ENCODE measurements around the gene SLC35F3. TPM values are rescaled to one million over a fixed set of nuclear protein-coding genes. Genes with fewer than 3 reads are reported as not detected.

SLC35F3 gene
- polyA plus RNA-seq, 1 donor (not counting 4 experiments of a cell fraction or from before 2014, with no cell fraction given): 13.8 TPM

DNA sequence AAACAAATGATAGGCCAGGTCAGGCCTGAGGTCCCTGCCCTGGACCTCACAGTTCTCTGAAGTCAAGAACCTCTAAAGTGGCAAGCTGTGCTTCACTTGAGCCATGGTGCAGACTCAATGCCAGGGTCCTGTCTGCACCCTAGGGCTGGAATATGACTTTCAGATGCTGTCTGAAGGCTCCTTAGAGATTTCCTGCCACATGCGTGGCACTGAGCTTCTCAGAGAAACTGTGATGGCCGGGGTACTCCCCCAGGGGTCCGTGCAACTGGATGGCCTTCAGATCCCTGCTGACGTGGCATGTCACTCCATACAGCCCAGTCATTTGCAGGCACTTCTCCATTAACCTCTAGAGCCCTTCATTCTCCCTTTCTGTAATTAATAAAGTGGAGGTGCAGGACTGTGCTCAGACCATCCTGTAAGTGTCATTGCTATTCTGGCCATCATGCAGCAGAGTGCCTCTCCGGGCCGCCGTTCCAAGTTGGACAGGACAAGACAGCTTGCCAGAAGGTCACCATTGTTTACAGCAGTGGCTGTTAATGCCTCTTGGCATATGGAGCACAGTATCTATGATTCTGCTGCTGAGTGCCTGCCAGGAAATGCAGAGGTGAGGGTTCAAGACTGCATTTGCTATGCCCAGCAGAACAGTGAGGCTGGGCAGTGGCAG is 263.7 kb downstream of the SLC35F3 start:
- no peak overlapping the region for H3K27ac ChIP-seq (ENCODE audit: control insufficient read depth, insufficient read depth, low read length)
- no peaks in the 10 kb centered on the region for H3K79me2 ChIP-seq (ENCODE audit: control insufficient read depth, insufficient read depth, low read length)
- no peaks in the 10 kb centered on the region for H3K4me1 ChIP-seq (ENCODE audit: control insufficient read depth, extremely low read depth, insufficient read depth, low read length)
- no peak overlapping the region for H3K4me3 ChIP-seq (ENCODE audit: control insufficient read depth in 2 of 3, extremely low read depth in 1 of 3, insufficient read depth in 2 of 3, low read depth in 1 of 3, low read length in 3 of 3)
- H2AFZ ChIP-seq (ENCODE audit: control insufficient read depth, low read length): no peak overlapping the region
- FAIRE-seq: no peak
- H3K9ac ChIP-seq (ENCODE audit: control insufficient read depth, extremely low read depth, insufficient read depth, low read length): no peak overlapping the region
- H4K20me1 ChIP-seq (ENCODE audit: control insufficient read depth, extremely low read depth, insufficient read depth, low read length): no peaks in the 10 kb centered on the region
- H3K9me3 ChIP-seq (ENCODE audit: control insufficient read depth, low read depth, low read length): no peaks in the 10 kb centered on the region
- no peak overlapping the region for H3K4me2 ChIP-seq (ENCODE audit: control insufficient read depth, extremely low read depth, insufficient read depth, low read depth, low read length)
- H3K36me3 ChIP-seq (ENCODE audit: control insufficient read depth in 2 of 2, extremely low read depth in 1 of 2, insufficient read depth in 2 of 2, low read length in 2 of 2): no peaks in the 10 kb centered on the region
- TF ChIP-seq EZH2 (IDR thresholded peaks at IDR 0.05; ENCODE audit: low read length): no peak
- TF ChIP-seq, protein P1, sequence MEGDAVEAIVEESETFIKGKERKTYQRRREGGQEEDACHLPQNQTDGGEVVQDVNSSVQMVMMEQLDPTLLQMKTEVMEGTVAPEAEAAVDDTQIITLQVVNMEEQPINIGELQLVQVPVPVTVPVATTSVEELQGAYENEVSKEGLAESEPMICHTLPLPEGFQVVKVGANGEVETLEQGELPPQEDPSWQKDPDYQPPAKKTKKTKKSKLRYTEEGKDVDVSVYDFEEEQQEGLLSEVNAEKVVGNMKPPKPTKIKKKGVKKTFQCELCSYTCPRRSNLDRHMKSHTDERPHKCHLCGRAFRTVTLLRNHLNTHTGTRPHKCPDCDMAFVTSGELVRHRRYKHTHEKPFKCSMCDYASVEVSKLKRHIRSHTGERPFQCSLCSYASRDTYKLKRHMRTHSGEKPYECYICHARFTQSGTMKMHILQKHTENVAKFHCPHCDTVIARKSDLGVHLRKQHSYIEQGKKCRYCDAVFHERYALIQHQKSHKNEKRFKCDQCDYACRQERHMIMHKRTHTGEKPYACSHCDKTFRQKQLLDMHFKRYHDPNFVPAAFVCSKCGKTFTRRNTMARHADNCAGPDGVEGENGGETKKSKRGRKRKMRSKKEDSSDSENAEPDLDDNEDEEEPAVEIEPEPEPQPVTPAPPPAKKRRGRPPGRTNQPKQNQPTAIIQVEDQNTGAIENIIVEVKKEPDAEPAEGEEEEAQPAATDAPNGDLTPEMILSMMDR (optimal IDR thresholded peaks at IDR 0.05 in 1 of 3, IDR thresholded peaks at IDR 0.05 in 1 of 3, conservative IDR thresholded peaks at IDR 0.05 in 1 of 3; ENCODE audit: extremely low read depth in 1 of 3, insufficient read depth in 2 of 3, low read length in 3 of 3): no peak
- no peaks in the 10 kb centered on the region for H3K9me1 ChIP-seq (ENCODE audit: control insufficient read depth, extremely low read depth, insufficient read depth, low read length)
- DNase-seq (ENCODE audit: low read depth, low spot score): no peak
- dilution Hi-C loops (cut with MboI; ENCODE audit: extremely low pct_ligation_motif_present, low sequenced_read_pairs): no loop called here
- H3K27me3 ChIP-seq (ENCODE audit: control insufficient read depth, extremely low read depth, insufficient read depth, low read length): no peaks in the 10 kb centered on the region

DNA sequence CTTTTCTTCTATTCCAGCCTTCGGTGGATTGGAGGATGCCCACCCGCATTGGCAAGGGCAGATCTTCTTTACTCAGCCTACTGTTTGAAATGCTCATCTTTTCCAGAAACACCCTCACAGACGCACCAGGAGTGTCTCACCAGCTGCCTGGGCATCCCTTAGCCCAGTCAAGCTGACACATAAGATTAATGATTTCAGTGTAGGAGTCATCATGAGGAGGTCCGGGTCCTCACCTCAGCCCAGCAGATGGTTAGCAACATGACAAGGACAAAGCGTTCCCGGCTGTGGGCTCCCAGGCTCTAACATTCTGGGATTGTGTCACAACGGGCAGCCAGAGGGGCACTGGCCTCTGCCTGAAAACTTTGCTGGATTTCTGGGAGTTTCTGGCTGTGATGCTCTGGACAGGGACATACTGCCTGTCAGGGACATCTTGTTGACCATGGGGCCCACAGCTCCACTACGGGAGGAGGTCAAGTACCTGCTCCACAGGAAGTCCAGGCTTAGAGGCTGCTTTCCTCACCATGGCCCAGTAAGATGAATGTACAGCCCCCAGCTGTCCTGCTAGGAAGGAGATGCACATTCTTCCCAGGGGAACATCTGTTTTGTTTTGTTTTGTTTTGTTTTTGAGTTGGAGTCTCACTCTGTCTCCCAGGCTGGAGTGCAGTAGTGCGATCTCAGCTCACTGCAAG is 264.8 kb downstream of the SLC35F3 start:
- DNase-seq (ENCODE audit: low read depth, low spot score) (no peak), FAIRE-seq (no peak)
- Histone ChIP-seq H4K20me1 (ENCODE audit: control insufficient read depth, extremely low read depth, insufficient read depth, low read length) (no peaks in the 10 kb centered on the region), H3K4me3 (ENCODE audit: control insufficient read depth in 2 of 3, extremely low read depth in 1 of 3, insufficient read depth in 2 of 3, low read depth in 1 of 3, low read length in 3 of 3) (no peak overlapping the region), H3K9ac (ENCODE audit: control insufficient read depth, extremely low read depth, insufficient read depth, low read length) (no peak overlapping the region), H3K4me1 (ENCODE audit: control insufficient read depth, extremely low read depth, insufficient read depth, low read length) (no peaks in the 10 kb centered on the region), H3K27me3 (ENCODE audit: control insufficient read depth, extremely low read depth, insufficient read depth, low read length) (no peaks in the 10 kb centered on the region), H3K4me2 (ENCODE audit: control insufficient read depth, extremely low read depth, insufficient read depth, low read depth, low read length) (no peak overlapping the region), H3K9me1 (ENCODE audit: control insufficient read depth, extremely low read depth, insufficient read depth, low read length) (no peaks in the 10 kb centered on the region), H3K36me3 (ENCODE audit: control insufficient read depth in 2 of 2, extremely low read depth in 1 of 2, insufficient read depth in 2 of 2, low read length in 2 of 2) (no peaks in the 10 kb centered on the region), H3K27ac (ENCODE audit: control insufficient read depth, insufficient read depth, low read length) (no peak overlapping the region), H2AFZ (ENCODE audit: control insufficient read depth, low read length) (no peak overlapping the region), H3K9me3 (ENCODE audit: control insufficient read depth, low read depth, low read length) (no peaks in the 10 kb centered on the region), H3K79me2 (ENCODE audit: control insufficient read depth, insufficient read depth, low read length) (no peaks in the 10 kb centered on the region)
- dilution Hi-C loops (cut with MboI; ENCODE audit: extremely low pct_ligation_motif_present, low sequenced_read_pairs): no loop called here
- TF ChIP-seq EZH2 (IDR thresholded peaks at IDR 0.05; ENCODE audit: low read length): no peak
- TF ChIP-seq, protein P1 (optimal IDR thresholded peaks at IDR 0.05 in 1 of 3, IDR thresholded peaks at IDR 0.05 in 1 of 3, conservative IDR thresholded peaks at IDR 0.05 in 1 of 3; ENCODE audit: extremely low read depth in 1 of 3, insufficient read depth in 2 of 3, low read length in 3 of 3): no peak
